Measurements from ENCODE around the gene TMEM132A.

TMEM132A gene, protein sequence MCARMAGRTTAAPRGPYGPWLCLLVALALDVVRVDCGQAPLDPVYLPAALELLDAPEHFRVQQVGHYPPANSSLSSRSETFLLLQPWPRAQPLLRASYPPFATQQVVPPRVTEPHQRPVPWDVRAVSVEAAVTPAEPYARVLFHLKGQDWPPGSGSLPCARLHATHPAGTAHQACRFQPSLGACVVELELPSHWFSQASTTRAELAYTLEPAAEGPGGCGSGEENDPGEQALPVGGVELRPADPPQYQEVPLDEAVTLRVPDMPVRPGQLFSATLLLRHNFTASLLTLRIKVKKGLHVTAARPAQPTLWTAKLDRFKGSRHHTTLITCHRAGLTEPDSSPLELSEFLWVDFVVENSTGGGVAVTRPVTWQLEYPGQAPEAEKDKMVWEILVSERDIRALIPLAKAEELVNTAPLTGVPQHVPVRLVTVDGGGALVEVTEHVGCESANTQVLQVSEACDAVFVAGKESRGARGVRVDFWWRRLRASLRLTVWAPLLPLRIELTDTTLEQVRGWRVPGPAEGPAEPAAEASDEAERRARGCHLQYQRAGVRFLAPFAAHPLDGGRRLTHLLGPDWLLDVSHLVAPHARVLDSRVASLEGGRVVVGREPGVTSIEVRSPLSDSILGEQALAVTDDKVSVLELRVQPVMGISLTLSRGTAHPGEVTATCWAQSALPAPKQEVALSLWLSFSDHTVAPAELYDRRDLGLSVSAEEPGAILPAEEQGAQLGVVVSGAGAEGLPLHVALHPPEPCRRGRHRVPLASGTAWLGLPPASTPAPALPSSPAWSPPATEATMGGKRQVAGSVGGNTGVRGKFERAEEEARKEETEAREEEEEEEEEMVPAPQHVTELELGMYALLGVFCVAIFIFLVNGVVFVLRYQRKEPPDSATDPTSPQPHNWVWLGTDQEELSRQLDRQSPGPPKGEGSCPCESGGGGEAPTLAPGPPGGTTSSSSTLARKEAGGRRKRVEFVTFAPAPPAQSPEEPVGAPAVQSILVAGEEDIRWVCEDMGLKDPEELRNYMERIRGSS

DNA sequence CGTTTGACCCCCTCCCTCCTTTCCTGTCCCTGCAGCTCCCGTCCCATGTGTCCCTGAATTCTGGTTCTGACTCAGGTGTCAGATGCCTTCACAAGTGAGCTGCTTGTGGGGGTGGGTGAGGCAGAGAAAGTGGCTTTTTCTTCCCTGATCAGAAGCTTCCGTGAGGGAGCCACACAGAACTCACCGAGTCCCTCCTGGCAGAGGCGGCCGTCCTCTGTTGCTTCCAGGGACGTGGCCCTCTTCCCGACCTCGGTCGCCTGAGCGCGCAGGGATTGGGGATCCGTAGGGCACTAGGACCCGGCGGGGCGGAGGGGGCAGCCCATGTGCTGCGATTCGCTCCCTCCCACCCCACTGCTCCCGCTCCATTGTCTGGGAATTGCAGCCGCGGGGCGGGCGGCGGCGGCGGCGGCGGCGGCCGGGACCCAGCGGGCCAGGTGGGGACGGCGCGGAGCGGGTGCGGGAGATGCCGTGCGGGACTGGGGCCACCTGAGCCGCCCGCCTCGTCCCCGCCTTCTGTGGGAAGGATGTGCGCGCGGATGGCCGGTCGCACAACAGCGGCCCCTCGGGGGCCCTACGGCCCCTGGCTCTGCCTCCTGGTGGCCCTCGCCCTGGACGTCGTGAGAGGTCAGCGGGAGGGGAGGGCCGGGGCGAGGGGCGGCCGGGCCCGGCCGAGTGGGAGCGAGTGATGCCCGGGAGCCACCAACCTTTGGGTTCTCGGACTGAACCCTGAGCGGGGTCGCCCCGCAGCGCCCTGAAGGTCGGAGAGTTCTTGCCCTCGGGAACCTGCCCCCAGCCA lies at the start of gene TMEM132A:
TSS of gene TMEM132A (plus strand) at position 351 of the 796 bp plus-strand sequence. CDS start at position 525, 174 bp downstream.
- no peak for DNase-seq (ENCODE audit: low read depth)

DNA sequence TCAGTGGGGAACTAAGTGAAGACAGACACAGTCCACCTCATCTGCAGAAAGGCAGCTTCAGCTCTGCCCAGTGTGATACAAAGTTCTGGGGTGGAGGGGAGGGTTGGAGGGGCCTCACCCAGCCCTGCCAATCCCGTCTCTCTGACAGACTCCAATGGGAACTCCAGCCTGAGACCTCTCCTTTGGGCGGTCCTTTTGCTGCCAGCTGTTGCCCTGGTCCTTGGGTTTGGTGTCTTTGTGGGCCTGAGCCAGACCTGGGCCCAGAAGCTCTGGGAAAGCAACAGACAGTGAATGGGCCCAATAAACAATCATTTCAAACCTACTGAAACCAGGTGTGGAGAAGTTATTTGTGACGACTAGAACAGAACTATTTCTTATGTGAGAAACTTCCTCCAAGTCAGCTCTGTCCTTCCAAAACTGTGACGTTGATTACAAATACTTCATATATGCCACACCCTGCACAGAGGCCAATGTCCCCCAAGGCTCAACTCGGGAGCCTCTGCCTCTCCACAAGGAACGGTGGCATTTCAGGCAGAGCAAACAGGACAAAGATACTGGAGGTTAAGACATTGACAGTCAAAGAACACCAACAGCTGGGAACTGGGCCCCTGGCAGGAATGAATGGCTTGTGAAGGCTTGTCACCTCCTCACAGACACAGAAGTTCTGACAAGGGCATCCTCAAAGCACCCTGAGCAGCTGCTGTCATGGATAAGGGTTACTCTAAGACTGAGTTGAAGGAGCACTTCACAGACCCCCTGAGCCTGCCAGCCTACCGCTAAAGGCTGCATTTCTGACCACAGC lies 48.7 kb upstream of the TMEM132A start:
- no peak for DNase-seq (ENCODE audit: low read depth)

DNA sequence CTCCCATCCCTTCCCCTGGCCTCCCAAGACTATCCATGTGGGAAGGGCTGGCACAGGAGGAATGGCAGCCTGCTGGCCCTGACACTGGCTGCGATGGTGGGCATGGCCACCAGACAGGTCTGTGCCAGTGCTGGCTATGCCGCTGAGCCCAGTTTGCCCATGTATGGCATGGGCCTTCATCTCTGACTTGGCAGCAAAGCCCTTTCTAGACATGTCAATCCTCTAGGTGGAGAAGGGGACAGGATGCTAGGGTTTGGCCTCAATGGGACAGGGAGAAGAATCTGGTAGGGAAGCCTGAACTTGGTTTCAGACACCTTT lies 48.1 kb upstream of the TMEM132A start:
- DNase-seq (ENCODE audit: low read depth): no peak

DNA sequence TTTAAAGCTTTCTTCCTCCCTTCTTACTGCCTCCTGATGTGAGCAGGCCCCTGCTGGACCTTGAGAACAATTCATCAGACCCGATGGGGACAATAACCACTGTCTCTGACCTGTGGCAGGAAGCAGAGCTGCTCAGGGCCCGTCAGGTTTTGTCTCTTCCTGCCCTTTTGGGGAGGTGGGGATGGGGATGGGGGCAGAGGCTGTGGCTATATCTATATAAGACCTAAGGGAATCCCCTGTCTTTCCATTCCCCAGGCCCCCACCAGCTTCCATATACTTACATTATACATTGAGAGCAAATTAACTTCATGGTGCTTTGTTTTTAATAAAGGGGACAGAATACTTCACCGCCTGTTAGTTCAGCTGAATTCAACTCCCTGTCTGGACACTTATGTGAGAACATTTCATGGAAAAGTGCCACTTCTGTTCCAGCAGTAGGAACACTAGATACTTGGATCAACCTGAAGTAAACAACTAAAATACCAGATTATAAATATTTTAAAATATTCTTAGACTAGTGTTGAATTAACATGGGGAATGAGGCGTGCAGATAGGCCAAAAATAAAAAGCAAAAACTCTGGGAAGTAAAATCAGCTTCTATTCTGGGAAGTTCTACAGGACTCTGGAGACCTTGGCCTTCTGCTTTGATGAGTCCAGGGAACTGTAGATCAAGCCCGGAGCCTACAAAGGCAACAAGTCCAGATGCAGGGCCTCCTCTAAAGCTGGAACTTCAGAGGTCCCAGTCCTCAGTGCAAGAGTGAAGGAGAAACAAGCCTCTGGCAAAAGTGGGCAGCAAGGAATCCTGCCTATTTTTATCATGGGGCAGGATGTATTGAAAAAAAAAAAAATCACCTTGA lies 45.8 kb upstream of the TMEM132A start:
- DNase-seq (ENCODE audit: low read depth): no peak

DNA sequence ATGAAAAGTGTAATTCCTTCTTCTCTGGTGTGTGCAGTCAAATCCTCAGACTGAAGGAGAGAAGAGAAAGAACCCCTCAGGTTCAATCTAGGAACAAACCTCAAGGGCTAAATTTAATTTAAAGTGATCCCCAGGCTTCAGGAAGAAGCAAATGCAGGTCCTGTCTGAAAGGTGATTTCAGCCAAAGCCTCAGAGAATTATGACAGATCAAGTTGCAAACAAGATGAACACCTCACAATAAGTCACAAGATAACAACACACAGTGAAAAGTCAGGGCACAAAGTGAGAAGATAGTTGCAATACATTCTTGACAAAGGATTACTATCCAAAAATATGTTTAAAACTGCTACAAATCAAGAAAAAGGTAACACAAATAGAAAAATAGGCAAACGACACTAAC lies 45.2 kb upstream of the TMEM132A start:
- DNase-seq (ENCODE audit: low read depth): no peak

DNA sequence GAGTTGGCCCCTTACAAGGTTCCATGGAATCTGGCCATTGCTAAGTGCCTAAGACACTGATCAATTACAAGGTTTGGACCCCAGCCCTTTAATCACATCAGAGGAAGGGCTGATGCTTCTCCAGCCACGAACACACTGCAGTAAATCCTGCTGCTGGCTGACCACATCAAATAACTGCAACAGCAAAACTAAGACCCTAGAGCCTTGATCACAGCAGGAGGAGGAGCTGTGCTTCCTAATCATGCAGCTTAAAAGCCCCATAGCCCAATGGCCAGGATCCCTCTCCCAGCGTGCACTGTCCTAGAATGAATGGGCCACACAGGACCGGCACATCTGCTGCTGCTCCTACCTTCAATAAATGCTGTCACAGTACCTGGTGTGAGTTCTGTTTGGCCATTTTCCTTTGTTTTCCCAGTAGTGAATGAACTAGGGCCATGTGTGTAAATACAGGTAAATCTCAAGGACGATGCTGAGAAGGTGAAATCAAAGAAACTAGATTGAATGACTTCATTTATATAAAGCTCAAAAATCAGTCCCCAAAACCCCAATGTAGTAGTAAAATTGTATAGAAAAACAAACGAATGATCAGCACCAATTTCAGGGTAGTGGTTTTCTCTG lies 44.2 kb upstream of the TMEM132A start:
- DNase-seq (ENCODE audit: low read depth): no peak

DNA sequence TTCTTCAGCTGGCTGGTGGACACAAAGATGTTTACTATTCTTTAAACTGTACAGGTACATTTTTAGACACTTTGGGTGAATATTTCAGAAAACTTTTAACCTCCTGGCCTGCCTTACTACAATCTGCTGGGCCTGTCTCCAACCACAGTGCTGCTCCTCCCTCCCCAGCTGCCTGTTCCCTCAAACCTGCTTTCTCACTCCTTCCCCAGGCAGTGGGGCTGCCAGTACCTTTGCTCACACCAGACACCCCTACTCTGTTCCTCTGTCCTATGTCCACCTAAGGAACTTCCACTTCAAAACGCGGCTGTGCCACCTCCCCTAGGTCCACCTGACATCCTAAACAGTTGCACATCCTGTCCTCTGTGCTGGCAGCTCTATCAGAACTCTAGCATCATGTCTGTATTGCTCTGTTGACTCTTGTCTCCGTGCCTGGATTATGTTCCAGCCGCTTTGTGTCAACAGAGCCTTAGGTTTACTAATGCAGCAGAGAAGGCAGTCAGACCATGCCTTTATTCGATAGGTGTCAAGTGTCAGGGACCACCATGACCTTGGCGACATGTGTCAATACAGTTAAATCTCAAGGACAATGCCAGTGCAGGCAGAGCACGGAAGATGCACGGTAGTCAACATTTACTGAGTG lies 43.5 kb upstream of the TMEM132A start:
- DNase-seq (ENCODE audit: low read depth): no peak

DNA sequence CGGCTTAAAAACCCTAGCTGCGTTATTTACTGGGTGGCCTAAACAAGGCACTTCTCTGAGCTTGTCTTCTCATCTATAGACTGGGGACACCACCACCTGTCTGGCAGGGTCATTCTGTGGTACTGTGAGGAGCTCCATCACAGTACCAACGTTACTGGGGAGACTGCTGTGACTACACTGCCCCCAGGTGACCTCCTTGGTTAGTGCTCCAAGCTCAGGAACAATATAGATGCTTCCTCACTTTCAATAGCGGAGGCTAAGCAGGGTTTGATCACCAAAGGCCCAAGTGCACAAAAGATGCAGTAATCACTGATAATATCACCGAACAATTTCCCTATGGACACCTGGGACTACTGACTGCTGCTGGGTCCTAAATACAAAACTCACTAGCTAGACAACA lies 36.7 kb upstream of the TMEM132A start:
- no peak for DNase-seq (ENCODE audit: low read depth)

DNA sequence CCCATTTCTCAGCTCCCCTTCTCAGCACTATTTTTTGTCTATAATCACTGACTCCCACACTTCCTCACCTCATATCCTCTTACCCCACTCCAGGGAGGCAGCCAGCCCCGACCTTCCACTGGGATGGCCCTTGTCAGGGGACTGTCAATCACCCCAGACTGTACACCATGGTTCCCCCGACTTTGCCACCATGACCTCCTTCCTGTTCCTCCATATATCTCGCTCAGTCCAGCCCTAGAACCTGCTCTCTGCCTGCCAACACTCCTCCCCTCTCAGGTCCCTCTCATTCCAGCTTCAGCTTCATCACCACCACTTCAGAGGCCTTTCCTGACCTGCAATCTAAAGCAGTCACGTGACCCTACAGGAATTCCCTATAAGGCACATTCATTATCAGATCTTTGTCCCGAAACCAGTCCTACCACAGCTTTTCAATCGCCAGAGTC lies 34.4 kb upstream of the TMEM132A start:
- DNase-seq (ENCODE audit: low read depth): no peak

DNA sequence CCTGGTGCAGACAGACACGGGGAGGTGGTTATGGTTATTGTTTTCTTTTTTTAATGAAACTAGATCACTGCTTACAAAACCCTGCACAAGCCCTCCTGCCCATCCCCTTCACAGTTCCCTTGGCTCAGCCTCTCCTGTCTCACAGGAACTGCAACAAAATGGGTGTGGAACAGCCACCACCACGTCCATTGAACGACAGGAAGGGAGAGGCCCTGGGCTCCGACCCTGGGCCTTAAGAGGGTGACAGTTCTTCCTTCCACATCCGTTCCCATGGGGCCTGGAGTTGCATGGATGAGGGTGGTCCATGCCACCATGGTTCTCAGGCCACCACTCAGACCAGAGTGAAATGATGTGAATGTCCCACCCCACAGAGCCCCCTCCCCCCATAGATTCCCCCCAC lies 33.6 kb upstream of the TMEM132A start:
- DNase-seq (ENCODE audit: low read depth): no peak

DNA sequence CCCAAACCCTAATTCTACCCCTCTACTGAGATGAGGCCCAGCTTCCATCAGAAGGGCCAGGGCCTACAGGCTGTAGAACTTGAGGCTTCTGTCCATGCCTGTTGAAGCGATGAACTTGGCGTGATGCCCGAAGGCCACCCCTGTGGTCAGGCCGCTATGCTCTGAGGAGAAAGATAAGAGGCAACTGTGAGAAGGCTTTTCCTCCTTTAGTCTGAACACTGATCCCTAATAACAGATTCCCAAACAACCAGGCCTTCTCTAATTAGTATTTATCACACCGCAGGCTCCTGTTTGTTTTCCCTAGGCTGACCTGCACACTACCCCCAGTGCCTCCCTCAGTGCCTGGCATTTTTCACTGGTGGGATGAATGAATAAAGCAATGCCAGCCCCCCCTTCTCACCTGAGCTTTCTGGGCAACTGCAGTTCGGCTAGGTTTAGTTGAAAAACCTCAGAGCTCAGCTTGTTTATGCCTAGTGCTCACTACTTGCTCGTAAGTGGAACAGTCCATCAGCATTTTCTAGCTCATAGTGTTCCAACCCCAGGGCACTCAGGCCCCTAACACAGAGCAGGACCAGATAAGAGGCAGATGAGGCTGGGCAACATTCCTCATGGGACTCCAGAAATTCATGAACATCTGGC lies 33.0 kb upstream of the TMEM132A start:
- DNase-seq (ENCODE audit: low read depth): no peak

DNA sequence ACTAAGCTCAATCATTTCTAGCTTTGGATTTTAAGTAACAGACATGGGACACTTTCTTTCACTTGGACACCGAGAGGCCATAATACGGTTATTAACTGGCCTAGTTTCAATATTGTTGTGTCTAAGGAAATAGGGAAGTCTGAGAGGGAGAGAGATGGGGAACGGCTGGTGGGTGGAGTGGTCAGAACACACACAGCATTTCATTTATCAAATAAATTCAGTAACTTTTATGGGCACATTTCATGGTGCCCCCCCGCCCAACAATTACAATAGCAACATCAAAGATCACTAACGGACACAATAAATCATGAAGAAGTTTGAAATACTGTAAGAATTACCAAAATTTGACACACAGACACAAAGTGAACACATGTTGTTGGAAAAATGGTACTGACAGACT lies 28.6 kb upstream of the TMEM132A start:
- DNase-seq (ENCODE audit: low read depth): no peak

DNA sequence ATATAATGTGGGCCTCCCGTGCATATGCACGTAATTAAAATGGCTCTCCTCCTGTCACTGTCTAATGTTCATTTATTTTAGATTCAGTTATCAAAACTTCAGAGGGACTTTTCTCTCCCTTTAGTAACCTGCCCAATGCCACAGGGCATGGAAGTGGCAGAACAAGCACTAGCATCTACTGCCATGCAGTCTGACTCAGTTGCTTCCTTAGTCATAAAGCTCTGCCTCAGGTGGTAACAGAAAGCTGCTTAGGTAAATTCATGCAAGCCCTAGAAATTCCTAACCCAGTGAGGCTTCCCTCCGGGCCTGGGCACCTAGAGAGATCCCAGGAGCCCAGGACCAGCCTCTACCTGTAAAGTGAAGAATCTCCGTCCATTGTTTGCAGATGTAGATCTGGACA lies 26.8 kb upstream of the TMEM132A start:
- DNase-seq (ENCODE audit: low read depth): no peak

DNA sequence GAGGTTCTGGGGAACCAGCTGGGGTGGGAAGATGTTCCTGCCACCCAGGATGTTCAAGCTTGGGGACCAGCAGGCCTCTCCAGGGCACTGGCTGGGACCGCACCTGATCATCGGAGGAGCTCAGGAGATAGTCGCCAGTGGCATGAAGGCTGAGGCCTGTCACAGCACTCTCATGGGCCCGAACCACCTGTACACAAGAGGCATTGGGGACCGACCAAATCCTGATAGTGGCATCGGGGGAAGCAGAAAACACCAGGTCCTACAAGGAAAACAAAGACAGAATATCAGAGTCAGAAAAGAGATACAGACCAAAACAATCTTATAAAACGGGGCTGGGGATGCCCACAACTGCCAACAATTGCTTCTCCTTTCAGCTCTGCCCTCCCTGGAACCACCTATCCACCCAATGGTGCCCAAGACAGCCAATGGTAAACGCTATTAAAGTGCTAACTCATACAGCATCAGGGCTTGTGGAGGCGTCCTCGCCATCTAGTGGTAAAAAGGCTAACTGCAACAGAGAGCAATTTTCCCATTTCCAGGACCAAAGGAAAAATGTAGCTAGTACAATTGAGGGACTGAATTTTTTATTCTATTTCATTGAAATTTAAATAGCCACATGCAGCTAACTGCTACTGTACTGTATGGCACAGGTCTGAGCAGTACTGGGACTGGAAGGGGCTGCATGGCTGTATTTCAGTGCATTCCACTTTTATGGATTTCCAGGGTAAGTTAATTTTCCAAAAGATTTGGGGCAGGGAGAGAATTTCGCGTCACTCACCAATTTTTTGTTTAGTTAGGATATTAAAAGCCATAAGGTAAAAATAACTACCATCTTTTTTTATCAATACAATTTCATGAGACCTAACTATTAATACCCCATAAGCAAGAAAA lies 25.0 kb upstream of the TMEM132A start:
- no peak for DNase-seq (ENCODE audit: low read depth)

DNA sequence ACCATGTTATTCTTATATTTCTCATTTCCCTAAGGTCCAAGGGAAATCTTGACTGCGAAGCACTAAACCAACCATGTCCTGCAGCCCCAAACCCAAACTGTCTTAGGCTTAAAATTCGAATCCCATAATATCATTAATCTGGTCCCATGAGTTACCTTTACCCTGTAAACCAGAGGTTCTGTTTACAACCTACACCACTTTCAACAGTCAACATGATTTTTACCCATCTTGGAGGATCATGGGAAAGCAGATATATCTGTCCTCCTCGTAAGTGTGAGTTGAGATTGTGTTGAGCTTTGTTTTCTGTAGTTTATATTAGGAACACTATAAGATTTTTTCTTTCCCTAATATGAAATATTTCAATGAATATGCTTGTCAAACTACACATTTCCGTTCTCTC lies 24.3 kb upstream of the TMEM132A start:
- no peak for DNase-seq (ENCODE audit: low read depth)

DNA sequence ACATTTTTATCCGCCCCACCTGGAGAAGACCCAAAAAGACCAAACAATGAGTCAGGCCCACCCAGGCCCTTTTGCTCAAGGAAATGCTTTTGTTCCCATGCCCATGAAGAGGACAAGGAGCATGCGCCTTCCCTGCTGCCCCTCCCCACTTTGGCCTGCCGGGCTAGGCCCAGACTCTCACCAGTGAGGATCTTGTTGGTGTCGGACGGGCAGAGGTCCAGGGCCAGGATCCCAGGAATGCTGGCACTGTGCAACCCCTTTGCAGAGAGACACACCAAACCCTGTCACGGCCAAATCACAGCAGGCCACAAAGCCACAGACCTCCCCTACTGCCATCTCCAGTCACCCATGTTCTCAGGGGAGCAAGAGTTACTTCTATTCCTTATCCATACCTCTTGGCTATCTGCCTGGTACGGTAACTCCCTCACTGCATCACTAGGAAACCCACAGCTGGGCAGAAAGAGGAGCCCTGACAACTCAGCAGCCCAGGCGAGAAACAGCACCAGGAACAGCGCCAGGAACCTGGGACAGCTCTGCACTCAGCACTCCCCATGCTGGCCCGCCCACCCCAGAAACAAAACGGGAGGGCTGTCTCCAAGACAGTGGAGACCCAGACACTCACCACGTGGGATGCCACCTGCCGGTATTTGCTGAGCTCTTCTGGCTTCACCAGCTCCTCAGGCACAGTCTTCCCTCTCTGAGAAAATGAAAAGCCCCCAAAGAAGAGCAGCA lies 23.4 kb upstream of the TMEM132A start:
- no peak for DNase-seq (ENCODE audit: low read depth)

DNA sequence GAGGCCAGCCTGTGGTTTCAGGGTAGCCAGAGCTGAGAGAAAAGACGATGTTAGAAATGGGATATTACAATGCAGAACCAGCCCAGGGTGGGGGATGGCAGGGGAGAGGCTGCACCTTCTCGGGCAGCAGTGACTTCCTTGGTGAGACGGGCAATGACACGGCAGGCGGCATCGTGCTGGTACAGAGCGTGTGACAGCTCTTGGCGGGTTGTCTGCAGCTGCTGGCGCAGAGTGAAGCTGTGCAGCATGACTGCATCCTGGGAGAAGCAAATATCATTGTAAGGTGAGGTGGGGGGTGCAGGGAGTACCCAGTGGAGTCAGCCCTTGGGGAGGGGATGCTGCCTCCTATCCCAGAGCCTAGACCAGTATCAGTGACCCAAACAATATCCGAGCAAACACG lies 21.6 kb upstream of the TMEM132A start:
- DNase-seq (ENCODE audit: low read depth): no peak
